ENCODE data around the gene UNC5C.

The UNC5C gene

GRCh38 chr4:95546866-95547714 is 1.7 kb downstream of the UNC5C start:
- DNase-seq (ENCODE audit: low read depth, low spot score) = peak; percentile 28

DNA sequence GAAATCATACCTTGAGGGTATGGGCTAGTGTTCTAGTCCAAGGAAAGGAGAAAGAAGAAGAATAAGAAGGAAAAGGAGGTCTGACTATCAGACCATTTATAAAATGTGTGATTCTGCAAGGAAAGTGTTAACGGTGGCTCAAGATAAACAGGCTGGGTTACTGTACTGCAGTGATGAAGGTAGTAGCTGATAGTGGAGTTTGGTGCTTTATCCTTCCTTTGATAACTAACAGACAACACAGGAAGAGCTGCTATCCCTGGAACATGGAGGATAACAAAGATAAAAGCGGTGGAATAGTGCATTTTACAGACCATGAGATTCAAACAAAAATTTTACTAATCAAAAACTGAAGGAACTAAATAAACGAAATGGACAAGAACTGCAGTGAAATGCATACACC is 2.6 kb downstream of the UNC5C start:
- no peak for DNase-seq (ENCODE audit: low read depth, low spot score)

DNA sequence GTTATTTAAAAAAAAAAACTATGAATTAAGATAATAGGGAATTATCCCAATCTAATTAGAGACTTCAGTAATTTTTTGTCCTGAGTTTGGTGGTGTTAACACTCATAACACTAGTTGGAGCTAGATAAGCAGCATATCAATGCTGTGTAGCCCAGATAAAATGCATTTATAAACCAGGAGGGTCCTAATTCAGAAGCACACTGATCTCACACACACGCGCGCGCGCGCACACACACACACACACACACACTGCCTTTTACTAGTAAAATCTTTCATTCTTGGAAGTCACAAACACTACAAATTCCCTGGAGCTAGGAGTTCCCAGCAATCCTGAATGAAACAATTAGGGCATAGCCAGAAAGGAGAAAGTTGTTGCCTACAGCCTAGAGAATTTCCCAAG is 3.2 kb downstream of the UNC5C start:
- DNase-seq (ENCODE audit: low read depth, low spot score) = peak; percentile 7

- peak; percentile 25 for DNase-seq (ENCODE audit: low read depth, low spot score)
Observed at GRCh38 chr4:95544113-95545103, 4.4 kb downstream of the UNC5C start.

- DNase-seq (ENCODE audit: low read depth, low spot score) = no peak
Observed at GRCh38 chr4:95541889-95542607, 6.7 kb downstream of the UNC5C start.

- no peak for DNase-seq (ENCODE audit: low read depth, low spot score)
Observed at GRCh38 chr4:95541094-95541493, 7.7 kb downstream of the UNC5C start.

GRCh38 chr4:95540227-95540626 is 8.5 kb downstream of the UNC5C start:
- no peak for DNase-seq (ENCODE audit: low read depth, low spot score)

GRCh38 chr4:95539106-95539505 is 9.7 kb downstream of the UNC5C start:
- DNase-seq (ENCODE audit: low read depth, low spot score) = no peak

DNA sequence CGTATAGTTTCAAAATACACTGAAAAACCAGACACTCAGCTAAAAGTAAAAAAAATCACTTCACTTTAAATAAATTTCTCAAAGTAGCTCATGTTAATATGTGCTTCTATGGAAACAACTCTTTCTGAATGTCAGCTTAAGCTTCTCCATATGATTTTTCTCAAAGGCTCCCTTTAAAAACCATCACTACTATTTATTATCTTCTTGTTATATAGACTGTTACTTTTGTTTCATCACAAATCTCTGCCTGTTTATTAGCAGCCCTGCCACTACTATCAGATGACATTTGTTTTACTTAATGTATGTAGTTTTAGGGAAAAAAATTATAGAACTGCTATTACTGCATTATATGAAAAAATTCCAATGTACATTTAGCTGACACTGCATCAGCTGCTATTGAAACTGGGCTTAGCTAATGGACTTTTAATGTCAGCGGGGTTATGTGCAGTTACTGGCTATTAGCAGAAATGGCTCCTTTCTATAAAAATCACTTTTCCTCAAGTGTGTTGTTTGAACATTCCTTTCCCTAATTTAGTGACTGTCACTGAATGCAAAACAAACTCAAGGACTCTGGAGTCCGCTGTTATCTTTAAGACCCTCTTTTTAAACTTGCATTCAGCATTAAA is 10.8 kb downstream of the UNC5C start:
- no peak for DNase-seq (ENCODE audit: low read depth, low spot score)

GRCh38 chr4:95537191-95537590 is 11.6 kb downstream of the UNC5C start:
- DNase-seq (ENCODE audit: low read depth, low spot score) = no peak

GRCh38 chr4:95536650-95537049 is 12.1 kb downstream of the UNC5C start:
- DNase-seq (ENCODE audit: low read depth, low spot score) = no peak

GRCh38 chr4:95535180-95535579 is 13.6 kb downstream of the UNC5C start:
- DNase-seq (ENCODE audit: low read depth, low spot score) = no peak

DNA sequence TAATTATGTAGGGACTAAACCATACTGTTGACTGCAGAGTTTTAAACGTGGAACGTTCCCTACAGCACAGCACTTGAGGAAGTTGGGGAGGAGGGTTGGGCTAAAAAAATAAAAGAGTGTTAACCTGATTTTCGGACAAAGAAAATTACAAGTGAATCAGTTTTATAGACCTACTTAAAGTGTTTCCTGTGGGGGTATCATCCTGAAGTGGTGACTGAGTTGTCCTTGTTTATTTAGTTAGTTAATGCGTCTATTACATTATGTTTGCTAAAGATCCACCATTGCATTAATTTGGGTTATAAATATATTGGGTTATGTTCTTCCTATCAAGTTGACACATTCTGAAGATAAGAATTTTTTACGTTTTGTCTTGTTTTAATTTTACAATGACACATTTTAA is 14.7 kb downstream of the UNC5C start:
- DNase-seq (ENCODE audit: low read depth, low spot score) = no peak

DNA sequence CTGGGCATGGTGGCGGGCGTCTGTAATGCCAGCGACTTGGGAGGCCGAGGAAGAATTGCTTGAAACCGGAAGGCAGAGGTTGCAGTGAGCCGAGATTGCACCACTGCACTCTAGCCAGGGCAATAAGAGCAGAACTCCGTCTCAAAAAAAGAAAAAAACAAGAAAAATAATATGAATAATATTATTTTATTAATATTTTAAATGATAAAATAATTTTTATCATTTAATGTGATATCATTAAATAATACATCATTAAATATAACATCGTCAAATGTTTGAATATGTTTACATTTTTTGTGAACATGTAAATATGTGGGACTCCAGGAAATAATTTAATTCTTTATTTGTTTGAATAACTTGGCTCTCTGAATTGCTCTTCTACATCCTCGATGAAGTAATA is 15.5 kb downstream of the UNC5C start:
- DNase-seq (ENCODE audit: low read depth, low spot score) = no peak

DNA sequence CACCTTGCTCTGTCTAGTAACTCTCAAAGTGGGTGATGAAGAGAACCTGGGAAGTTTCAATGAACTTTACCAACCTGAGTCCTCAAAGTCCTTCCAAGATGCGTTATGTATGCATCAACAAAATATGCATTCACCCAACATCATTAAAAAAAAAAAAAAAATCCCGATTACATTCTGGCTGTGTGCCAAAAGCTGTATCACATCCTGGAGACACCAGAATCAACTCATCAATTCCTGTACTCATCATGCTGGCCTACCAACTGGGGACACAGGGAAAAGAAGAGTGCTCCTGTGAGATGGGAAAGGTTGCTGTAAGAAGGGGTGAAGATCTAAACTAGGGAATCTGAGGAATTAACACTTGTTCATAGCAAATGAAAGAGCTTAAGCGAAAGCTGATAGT is 16.5 kb downstream of the UNC5C start:
- DNase-seq (ENCODE audit: low read depth, low spot score) = no peak

DNA sequence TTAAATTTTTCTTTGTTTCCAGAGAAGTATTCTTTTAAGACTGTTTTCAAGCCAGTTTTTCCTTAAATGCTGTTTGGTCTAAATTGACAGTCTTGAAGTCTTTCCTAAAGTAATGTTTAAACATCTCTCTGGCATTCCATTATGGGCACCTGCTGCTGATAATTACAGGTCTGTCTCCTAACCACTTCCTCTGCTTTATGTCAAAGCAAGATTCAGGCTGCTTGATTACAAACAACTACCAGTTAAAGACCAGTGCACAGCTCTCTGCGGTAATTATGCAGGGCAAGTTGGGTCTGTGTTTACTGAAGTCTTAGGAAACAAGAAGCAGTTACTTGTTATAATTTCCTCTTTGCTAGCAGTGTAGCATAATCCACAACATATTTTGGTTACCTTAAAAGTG is 17.6 kb downstream of the UNC5C start:
- no peak for DNase-seq (ENCODE audit: low read depth, low spot score)

- no peak for DNase-seq (ENCODE audit: low read depth, low spot score)
Observed at GRCh38 chr4:95529946-95530345, 18.8 kb downstream of the UNC5C start.

DNA sequence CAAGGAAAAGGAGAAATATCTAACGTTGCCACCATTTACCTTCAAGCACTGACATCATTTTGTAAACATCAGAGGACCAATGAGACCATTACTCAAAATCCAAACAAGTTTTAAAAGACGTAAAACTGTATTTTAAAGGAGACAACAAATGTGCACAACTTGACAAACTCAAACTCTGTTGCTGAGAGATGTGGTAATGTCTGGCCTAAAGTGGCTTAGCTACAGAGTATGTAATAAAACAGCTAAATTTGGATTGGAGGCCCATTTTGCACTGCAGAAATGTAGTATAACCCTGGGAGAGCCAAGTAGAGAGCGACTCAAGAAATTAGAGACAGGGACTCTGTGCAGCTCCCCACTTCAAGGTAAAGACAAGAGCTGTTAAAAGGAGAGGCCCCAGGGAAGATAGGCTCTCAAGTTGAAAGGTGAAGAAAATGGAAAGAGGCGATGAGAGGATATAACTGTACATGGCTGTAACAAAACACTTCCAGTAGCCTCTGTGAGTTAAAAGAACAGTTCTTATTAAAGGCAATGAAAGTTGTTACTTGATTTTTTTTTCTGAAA is 20.3 kb downstream of the UNC5C start:
- no peak for DNase-seq (ENCODE audit: low read depth, low spot score)

GRCh38 chr4:95526075-95526474 is 22.7 kb downstream of the UNC5C start:
- no peak for DNase-seq (ENCODE audit: low read depth, low spot score)

DNA sequence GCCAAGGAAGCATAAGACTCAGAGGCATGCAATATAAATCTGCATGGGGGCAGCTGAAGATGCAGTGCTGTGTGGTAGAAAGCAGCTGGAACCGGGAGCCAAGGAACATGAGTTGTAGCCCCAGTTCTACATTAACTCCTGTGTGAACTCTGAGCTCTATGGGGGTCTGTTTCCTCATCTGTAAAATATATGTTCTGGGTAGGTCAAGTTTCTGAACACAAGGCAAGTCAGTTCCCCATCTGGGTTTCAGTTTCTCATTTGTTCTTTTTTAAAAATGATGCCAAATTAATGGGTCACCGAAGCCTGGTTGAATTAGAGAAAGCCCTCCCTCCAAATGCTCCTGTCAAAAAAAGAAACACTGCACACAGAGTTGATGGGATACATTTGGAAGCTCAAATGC is 24.0 kb downstream of the UNC5C start:
- no peak for DNase-seq (ENCODE audit: low read depth, low spot score)

GRCh38 chr4:95524184-95524583 is 24.6 kb downstream of the UNC5C start:
- DNase-seq (ENCODE audit: low read depth, low spot score) = no peak

Measured in astrocyte of the hippocampus (primary cell).